Suprapubic skin (tissue), 4 donors: ENCODE results near the gene DTX3L. TPM values are rescaled to one million over a fixed set of nuclear protein-coding genes. Genes with fewer than 3 reads are reported as not detected.

ENCODE experiments used
- DNase-seq, 2 donors: peaks; one replicate each; pipeline ENCODE4 v3.0.0-alpha.2; 2019; ENCODE audit warnings: low spot score in 2 of 2
- H3K27ac ChIP-seq: fragments of 200-600 bp; sonication (generic); one replicate; pipeline ENCODE4 v1.5.1; 2019
- H3K27me3 ChIP-seq: fragments of 200-600 bp; sonication (generic); one replicate; pipeline ENCODE4 v1.5.1; 2019
- H3K36me3 ChIP-seq: fragments of 200-600 bp; sonication (generic); one replicate; pipeline ENCODE4 v1.5.1; 2019
- H3K4me1 ChIP-seq: fragments of 200-600 bp; sonication (generic); one replicate; pipeline ENCODE4 v1.5.1; 2019
- H3K4me3 ChIP-seq: fragments of 200-600 bp; sonication (generic); one replicate; pipeline ENCODE4 v1.5.1; 2019; ENCODE audit warnings: mild to moderate bottlenecking
- H3K9me3 ChIP-seq: fragments of 200-600 bp; sonication (generic); one replicate; pipeline ENCODE4 v1.5.1; 2019
- CTCF ChIP-seq, 2 donors: fragments of 200-600 bp in 1 of 2; fragments of 450-650 bp in 1 of 2; sonication (generic) in 1 of 2; IDR thresholded peaks; one replicate each; pipeline ENCODE4 v1.5.1; 2016 to 2019; ENCODE audit warnings: antibody characterized with exemption in 2 of 2, mild to moderate bottlenecking in 1 of 2, moderate library complexity in 1 of 2
- EP300 ChIP-seq: sonication (generic); formaldehyde crosslinking; IDR thresholded peaks from one replicate; pipeline ENCODE4 v1.6.1; 2017; ENCODE audit warnings: antibody characterized with exemption
- POLR2A ChIP-seq, 2 donors: fragments of 450-650 bp; IDR thresholded peaks; one replicate each; pipeline ENCODE4 v1.6.1; 2017; ENCODE audit warnings: antibody characterized with exemption in 2 of 2, mild to moderate bottlenecking in 2 of 2, moderate library complexity in 2 of 2
- POLR2AphosphoS5 ChIP-seq, 3 donors: sonication (generic); formaldehyde crosslinking; IDR thresholded peaks; one replicate each; pipeline ENCODE4 v1.6.1; 2017; ENCODE audit warnings: antibody characterized with exemption in 3 of 3
- WGBS: methylation state at CpG from one replicate; pipeline ENCODE4 v1.1.5; 2018; 5-methylcytosine and 5-hydroxymethylcytosine counted together
- total RNA-seq, 4 donors: library from RNA; depleted of rRNA; stranded (reverse); fragments of >200 nt; gene quantifications; one replicate each; pipeline ENCODE4 v1.1.0, GENCODE V29; 2016

The DTX3L gene
- total RNA-seq, 4 donors from 2014 or later, result 7.6 to 15.3 (median 12.7) TPM

- no peak overlapping the region for H3K27ac ChIP-seq
- DNase-seq, result no peak
- no peak for TF ChIP-seq POLR2AphosphoS5 (IDR thresholded peaks at IDR 0.05)
- no peak for TF ChIP-seq EP300
- no peak for TF ChIP-seq POLR2A (IDR thresholded peaks at IDR 0.05)
- TF ChIP-seq CTCF (IDR thresholded peaks at IDR 0.05), result no peak
- 79% methylated on average over 1 of the region's 1 CpG for WGBS
- no peaks in the 10 kb centered on the region for H3K4me1 ChIP-seq
- no peak overlapping the region for H3K4me3 ChIP-seq
- no peaks in the 10 kb centered on the region for H3K27me3 ChIP-seq
- no peaks in the 10 kb centered on the region for H3K9me3 ChIP-seq
- peaks cover 71% of the 10 kb centered on the region for H3K36me3 ChIP-seq
Measured at GRCh38 chr3:122548619-122549018, 15.5 kb upstream of the DTX3L start.

- 68% methylated on average over 3 of the region's 3 CpGs for WGBS
- no peak overlapping the region for H3K4me3 ChIP-seq
- no peak overlapping the region for H3K27ac ChIP-seq
- H3K4me1 ChIP-seq, result no peaks in the 10 kb centered on the region
- H3K9me3 ChIP-seq, result no peaks in the 10 kb centered on the region
- TF ChIP-seq EP300 (no peak), CTCF (IDR thresholded peaks at IDR 0.05) (no peak), POLR2A (IDR thresholded peaks at IDR 0.05) (no peak), POLR2AphosphoS5 (IDR thresholded peaks at IDR 0.05) (no peak)
- peaks cover 79% of the 10 kb centered on the region for H3K36me3 ChIP-seq
- no peaks in the 10 kb centered on the region for H3K27me3 ChIP-seq
- no peak for DNase-seq
Measured at GRCh38 chr3:122553171-122553570, 11.0 kb upstream of the DTX3L start.

- H3K27ac ChIP-seq, result no peak overlapping the region
- H3K27me3 ChIP-seq, result no peaks in the 10 kb centered on the region
- peaks cover 69% of the 10 kb centered on the region for H3K36me3 ChIP-seq
- TF ChIP-seq EP300 (no peak), POLR2A (IDR thresholded peaks at IDR 0.05) (no peak)
- H3K4me3 ChIP-seq, result no peak overlapping the region
- no peak for DNase-seq
- H3K9me3 ChIP-seq, result no peaks in the 10 kb centered on the region
- WGBS, result 83% methylated on average over 6 of the region's 6 CpGs
- no peaks in the 10 kb centered on the region for H3K4me1 ChIP-seq
Measured at GRCh38 chr3:122555275-122556071, 8.7 kb upstream of the DTX3L start.

- Histone ChIP-seq H3K27me3 (no peaks in the 10 kb centered on the region), H3K27ac (no peak overlapping the region), H3K9me3 (no peaks in the 10 kb centered on the region), H3K36me3 (peaks cover 51% of the 10 kb centered on the region), H3K4me3 (no peak overlapping the region), H3K4me1 (peaks cover 6% of the 10 kb centered on the region)
- 95% methylated on average over 5 of the region's 5 CpGs for WGBS
- TF ChIP-seq POLR2AphosphoS5 (IDR thresholded peaks at IDR 0.05) (no peak), CTCF (IDR thresholded peaks at IDR 0.05) (no peak), POLR2A (IDR thresholded peaks at IDR 0.05) (no peak), EP300 (no peak)
- DNase-seq, result no peak
Measured at GRCh38 chr3:122557356-122557755, 6.8 kb upstream of the DTX3L start.

- Histone ChIP-seq H3K4me3 (no peak overlapping the region), H3K36me3 (peaks cover 49% of the 10 kb centered on the region), H3K27ac (no peak overlapping the region), H3K27me3 (no peaks in the 10 kb centered on the region), H3K4me1 (peaks cover 19% of the 10 kb centered on the region), H3K9me3 (no peaks in the 10 kb centered on the region)
- no peak for TF ChIP-seq POLR2A (IDR thresholded peaks at IDR 0.05)
- WGBS, result 86% methylated on average over 5 of the region's 6 CpGs
- no peak for DNase-seq
Measured at GRCh38 chr3:122558605-122559004, 5.5 kb upstream of the DTX3L start.

- H3K27ac ChIP-seq, result no peak overlapping the region
- H3K4me1 ChIP-seq, result peaks cover 25% of the 10 kb centered on the region
- H3K27me3 ChIP-seq, result no peaks in the 10 kb centered on the region
- H3K9me3 ChIP-seq, result no peaks in the 10 kb centered on the region
- H3K36me3 ChIP-seq, result peaks cover 39% of the 10 kb centered on the region
- no peak overlapping the region for H3K4me3 ChIP-seq
- 88% methylated on average over 3 of the region's 3 CpGs for WGBS
- TF ChIP-seq POLR2AphosphoS5 (IDR thresholded peaks at IDR 0.05) (no peak), CTCF (IDR thresholded peaks at IDR 0.05) (no peak), POLR2A (IDR thresholded peaks at IDR 0.05) (no peak), EP300 (no peak)
- DNase-seq, result no peak
Measured at GRCh38 chr3:122559906-122560305, 4.2 kb upstream of the DTX3L start.
